ENCODE data around the gene NUDT15. TPM values are rescaled to one million over a fixed set of nuclear protein-coding genes. Genes with fewer than 3 reads are reported as not detected.

Gene NUDT15
- polyA plus RNA-seq, 1 donor (not counting 4 experiments of a cell fraction or from before 2014, with no cell fraction given) = 41.1 TPM

DNA sequence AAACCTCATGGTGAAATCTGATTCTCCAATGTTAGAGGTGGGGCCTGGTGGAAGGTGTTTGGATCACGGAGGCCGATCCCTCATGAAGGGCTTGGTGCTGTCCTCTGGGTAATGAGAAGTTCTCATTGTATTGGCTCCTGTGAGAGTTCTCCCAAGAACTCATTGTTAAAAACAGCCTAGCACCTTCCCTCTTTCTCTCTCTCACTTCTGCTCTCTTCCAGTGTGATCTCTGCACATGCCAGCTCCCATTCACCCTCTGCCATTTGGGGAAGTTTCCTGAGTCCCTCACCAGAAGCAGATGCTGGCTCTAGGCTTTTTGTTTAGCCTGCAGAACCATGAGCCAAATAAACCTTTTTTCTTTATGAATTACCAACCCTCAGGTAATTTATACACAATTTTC, 33.3 kb upstream of the NUDT15 start:
- Histone ChIP-seq H3K9me1 (ENCODE audit: control insufficient read depth, extremely low read depth, insufficient read depth, low read length) (no peaks in the 10 kb centered on the region), H3K4me3 (ENCODE audit: control insufficient read depth in 2 of 3, extremely low read depth in 1 of 3, insufficient read depth in 2 of 3, low read depth in 1 of 3, low read length in 3 of 3) (no peak overlapping the region), H4K20me1 (ENCODE audit: control insufficient read depth, extremely low read depth, insufficient read depth, low read length) (no peaks in the 10 kb centered on the region), H3K4me2 (ENCODE audit: control insufficient read depth, extremely low read depth, insufficient read depth, low read depth, low read length) (no peak overlapping the region), H2AFZ (ENCODE audit: control insufficient read depth, low read length) (peak overlapping the region; percentile 10), H3K27me3 (ENCODE audit: control insufficient read depth, extremely low read depth, insufficient read depth, low read length) (no peaks in the 10 kb centered on the region), H3K9me3 (ENCODE audit: control insufficient read depth, low read depth, low read length) (no peaks in the 10 kb centered on the region), H3K79me2 (ENCODE audit: control insufficient read depth, insufficient read depth, low read length) (peaks cover 18% of the 10 kb centered on the region), H3K36me3 (ENCODE audit: control insufficient read depth in 2 of 2, extremely low read depth in 1 of 2, insufficient read depth in 2 of 2, low read length in 2 of 2) (no peaks in the 10 kb centered on the region), H3K4me1 (ENCODE audit: control insufficient read depth, extremely low read depth, insufficient read depth, low read length) (peaks cover 62% of the 10 kb centered on the region), H3K9ac (ENCODE audit: control insufficient read depth, extremely low read depth, insufficient read depth, low read length) (no peak overlapping the region), H3K27ac (ENCODE audit: control insufficient read depth, insufficient read depth, low read length) (no peak overlapping the region)
- TF ChIP-seq CTCF (optimal IDR thresholded peaks at IDR 0.05 in 1 of 3, IDR thresholded peaks at IDR 0.05 in 1 of 3, conservative IDR thresholded peaks at IDR 0.05 in 1 of 3; ENCODE audit: extremely low read depth in 1 of 3, insufficient read depth in 2 of 3, low read length in 3 of 3) = no peak
- dilution Hi-C loops (cut with MboI; ENCODE audit: extremely low pct_ligation_motif_present, low sequenced_read_pairs) = no loop called here
- DNase-seq (ENCODE audit: low read depth, low spot score) (no peak), FAIRE-seq (no peak)

DNA sequence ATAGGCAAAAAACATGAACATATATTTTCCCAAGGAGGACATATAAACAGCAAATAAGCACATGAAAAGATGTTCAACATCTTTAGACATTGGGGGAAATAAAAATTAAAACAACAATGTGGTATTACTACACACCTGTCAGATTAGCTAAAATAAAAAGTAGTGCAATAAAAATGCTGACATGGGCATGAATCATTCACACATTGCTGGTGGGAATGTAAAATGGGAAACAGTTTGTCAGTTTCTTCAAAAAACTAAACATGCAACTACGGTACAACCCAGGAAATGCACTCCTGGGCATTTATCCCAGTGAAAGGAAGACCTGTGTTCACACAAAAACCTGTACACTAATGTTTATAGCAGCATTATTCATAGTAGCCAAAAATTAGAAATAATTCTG, 31.1 kb upstream of the NUDT15 start:
- Histone ChIP-seq H2AFZ (ENCODE audit: control insufficient read depth, low read length) (no peak overlapping the region), H3K9me3 (ENCODE audit: control insufficient read depth, low read depth, low read length) (no peaks in the 10 kb centered on the region), H3K27ac (ENCODE audit: control insufficient read depth, insufficient read depth, low read length) (peak overlapping the region; percentile 59), H3K4me3 (ENCODE audit: control insufficient read depth in 2 of 3, extremely low read depth in 1 of 3, insufficient read depth in 2 of 3, low read depth in 1 of 3, low read length in 3 of 3) (no peak overlapping the region), H3K4me2 (ENCODE audit: control insufficient read depth, extremely low read depth, insufficient read depth, low read depth, low read length) (peak overlapping the region; percentile 9), H3K9ac (ENCODE audit: control insufficient read depth, extremely low read depth, insufficient read depth, low read length) (no peak overlapping the region), H4K20me1 (ENCODE audit: control insufficient read depth, extremely low read depth, insufficient read depth, low read length) (no peaks in the 10 kb centered on the region), H3K36me3 (ENCODE audit: control insufficient read depth in 2 of 2, extremely low read depth in 1 of 2, insufficient read depth in 2 of 2, low read length in 2 of 2) (no peaks in the 10 kb centered on the region), H3K4me1 (ENCODE audit: control insufficient read depth, extremely low read depth, insufficient read depth, low read length) (peaks cover 63% of the 10 kb centered on the region), H3K9me1 (ENCODE audit: control insufficient read depth, extremely low read depth, insufficient read depth, low read length) (no peaks in the 10 kb centered on the region), H3K27me3 (ENCODE audit: control insufficient read depth, extremely low read depth, insufficient read depth, low read length) (no peaks in the 10 kb centered on the region), H3K79me2 (ENCODE audit: control insufficient read depth, insufficient read depth, low read length) (no peaks in the 10 kb centered on the region)
- no peak for TF ChIP-seq CTCF (optimal IDR thresholded peaks at IDR 0.05 in 1 of 3, IDR thresholded peaks at IDR 0.05 in 1 of 3, conservative IDR thresholded peaks at IDR 0.05 in 1 of 3; ENCODE audit: extremely low read depth in 1 of 3, insufficient read depth in 2 of 3, low read length in 3 of 3)
- FAIRE-seq = peak; percentile 53
- dilution Hi-C loops (cut with MboI; ENCODE audit: extremely low pct_ligation_motif_present, low sequenced_read_pairs) = no loop called here
- DNase-seq (ENCODE audit: low read depth, low spot score) = no peak

All from keratinocyte (primary cell).